Smooth muscle cell of bladder (primary cell): ENCODE data around the gene RBFA. TPM values are rescaled to one million over a fixed set of nuclear protein-coding genes. Genes with fewer than 3 reads are reported as not detected.

Source experiments
- total RNA-seq: library from RNA; depleted of rRNA; stranded (reverse); fragments of >200 nt; gene quantifications from 2 replicates; pipeline ENCODE4 v1.2.3, GENCODE V29; 2014

RBFA gene, protein sequence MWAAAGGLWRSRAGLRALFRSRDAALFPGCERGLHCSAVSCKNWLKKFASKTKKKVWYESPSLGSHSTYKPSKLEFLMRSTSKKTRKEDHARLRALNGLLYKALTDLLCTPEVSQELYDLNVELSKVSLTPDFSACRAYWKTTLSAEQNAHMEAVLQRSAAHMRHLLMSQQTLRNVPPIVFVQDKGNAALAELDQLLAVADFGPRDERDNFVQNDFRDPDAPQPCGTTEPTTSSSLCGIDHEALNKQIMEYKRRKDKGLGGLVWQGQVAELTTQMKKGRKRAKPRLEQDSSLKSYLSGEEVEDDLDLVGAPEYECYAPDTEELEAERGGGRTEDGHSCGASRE
- 15.6 and 18.7 TPM in 2 replicates for total RNA-seq

DNA sequence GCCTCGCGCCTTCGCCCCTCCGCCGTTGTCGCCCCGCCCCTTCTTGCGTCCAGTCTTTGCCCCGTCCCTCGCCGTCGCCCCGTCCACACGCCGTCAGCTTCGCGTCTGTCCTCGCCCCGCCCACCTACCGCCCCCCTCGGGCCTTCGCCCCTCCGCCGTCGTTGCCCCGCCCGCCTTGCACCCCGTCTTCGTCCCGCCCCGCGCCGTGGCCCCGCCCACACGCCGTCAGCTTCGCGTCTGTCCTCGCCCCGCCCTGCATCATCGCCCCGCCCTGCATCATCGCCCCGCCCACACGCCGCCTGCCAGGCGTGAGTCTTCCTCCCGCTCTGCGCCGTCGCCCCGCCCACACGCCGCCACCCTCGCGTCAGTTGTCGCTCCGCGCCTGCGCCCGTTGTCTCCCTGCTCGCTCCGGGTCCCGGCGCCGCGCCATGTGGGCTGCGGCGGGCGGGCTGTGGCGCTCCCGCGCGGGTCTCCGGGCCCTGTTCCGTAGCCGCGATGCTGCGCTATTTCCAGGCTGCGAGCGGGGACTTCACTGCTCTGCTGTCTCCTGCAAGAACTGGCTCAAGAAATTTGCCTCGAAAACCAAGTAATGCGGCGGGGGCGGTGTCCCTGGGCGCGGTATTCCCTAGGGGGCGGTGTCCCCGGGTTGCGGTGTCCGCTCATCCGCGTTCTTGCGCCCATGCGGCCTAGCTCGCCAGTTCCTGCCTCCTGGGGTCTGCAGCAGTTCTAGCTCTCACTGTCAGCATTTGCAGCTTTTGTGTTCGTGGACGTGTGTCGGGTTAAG lies at the start of gene RBFA:
Gene RBFA (plus strand): TSS at position 367 of the 784 bp plus-strand sequence. CDS start 62 bp downstream, at position 429.

DNA sequence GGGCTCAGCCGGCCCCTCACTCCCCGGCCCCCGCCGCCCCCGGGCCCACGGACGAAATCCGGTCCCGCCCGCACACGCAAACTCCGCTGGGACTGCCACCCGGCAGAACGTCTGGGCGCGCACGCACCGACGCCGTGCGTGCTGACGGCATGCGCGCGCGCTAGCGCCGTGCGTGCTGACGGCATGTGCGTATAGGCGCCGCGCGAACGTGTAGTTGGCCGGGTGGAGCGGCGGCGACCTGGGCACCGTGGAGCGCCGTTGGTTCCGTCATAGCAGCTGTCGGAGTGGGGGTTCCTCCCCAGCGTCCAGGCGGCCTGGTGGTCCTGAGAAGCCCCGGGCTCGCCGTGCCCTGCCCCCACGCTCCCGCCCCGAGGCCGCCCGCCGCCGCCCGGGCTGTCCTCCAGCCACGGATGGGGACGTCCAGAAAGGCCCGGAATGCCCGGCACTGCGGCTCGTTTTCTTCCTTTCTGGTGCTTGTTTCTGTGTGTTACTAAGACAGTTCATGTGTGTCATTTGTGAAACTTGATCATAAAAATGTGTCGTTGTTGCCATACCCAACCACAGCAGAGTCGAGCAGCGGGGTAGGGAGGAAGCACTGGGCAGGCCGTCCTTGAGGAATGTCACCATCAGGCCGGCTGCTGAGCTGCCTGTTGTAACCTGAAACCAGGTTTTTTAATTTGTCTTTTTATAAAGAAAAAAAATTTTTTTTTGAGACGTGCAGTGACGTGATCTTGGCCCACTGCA lies 45.6 kb upstream of the RBFA start, which contains the start of gene TXNL4A:
Gene TXNL4A (minus strand): TSS at position 113 of the 744 bp plus-strand sequence. CDS start 171 bp downstream, outside the sequence.

Other genes starting within 250 kb of the RBFA start
- gene KCNG2, start 236.5 kb upstream of the RBFA start, total RNA-seq, result 1.3 and 4.7 TPM in 2 replicates
- 34.7 and 47.2 TPM in 2 replicates for gene SLC66A2, start 82.8 kb upstream of the RBFA start, total RNA-seq
- 9.2 and 9.7 TPM in 2 replicates for gene HSBP1L1, start 69.8 kb upstream of the RBFA start, total RNA-seq
- gene TXNL4A, start 45.9 kb upstream of the RBFA start, total RNA-seq, result 64.0 and 73.1 TPM in 2 replicates
- gene ADNP2, start 74.8 kb downstream of the RBFA start, total RNA-seq, result 9.3 and 10.5 TPM in 2 replicates
- 1.4 and 2.8 TPM in 2 replicates for gene PARD6G, start 213.1 kb downstream of the RBFA start, total RNA-seq